Measurements from ENCODE around the gene HS1BP3. TPM values are rescaled to one million over a fixed set of nuclear protein-coding genes. Genes with fewer than 3 reads are reported as not detected.
A peak's percentile ranks its signal among the peaks of the same experiment; 100 is the strongest.

The HS1BP3 gene
- polyA plus RNA-seq, 1 donor = 30.7 TPM

DNA sequence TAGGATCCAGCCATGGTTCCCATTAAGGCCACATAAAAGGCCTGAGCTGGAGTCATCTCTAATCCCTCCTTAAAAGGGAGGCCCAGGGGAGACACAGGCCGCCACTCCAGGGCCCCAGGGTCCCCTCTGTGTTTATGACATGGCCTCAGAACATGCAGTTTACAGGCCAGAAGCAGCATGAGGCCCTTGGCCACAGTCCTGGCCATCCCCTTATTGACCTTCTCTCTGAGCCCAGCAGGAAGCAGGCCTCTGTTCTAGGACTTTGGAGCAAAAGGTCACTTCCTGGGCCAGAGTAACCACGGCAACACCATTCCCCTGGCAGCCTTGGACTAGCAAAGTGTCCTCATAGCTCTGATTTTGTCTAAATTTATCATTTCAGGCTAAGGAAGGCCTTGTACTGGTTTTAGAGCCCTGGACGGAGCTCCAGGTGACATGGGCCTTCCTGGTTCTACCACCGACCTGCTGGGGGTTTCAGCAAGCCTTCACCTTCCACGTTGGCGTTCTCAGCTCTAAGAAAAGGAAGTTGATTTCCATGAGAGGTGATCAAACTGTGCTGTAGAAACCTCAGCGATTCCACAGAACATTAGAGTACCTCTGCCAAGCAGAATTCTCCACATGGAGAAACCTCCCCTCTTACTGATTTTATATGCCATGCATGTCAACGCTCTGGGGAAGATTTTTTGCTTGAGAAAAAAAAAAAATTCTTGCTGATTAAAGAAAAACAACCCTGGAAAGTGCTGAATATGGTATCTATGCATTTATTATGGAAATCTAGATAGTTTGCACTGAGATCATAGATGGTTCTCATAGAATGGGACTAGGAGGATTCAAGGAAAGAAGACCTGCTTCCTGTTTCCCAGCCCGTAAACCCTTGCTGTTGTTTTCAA is 53.7 kb downstream of the HS1BP3 start:
- WGBS (ENCODE audit: insufficient coverage, low lambda C conversion rate) = no CpG with 5 or more reads among the region's 9 CpGs
- Histone ChIP-seq H3K4me3 (ENCODE audit: low read length) (no peak overlapping the region), H3K27ac (ENCODE audit: low read length) (peak overlapping the region; percentile 16), H3K4me1 (ENCODE audit: control insufficient read depth, insufficient read depth, low read length) (peaks cover 46% of the 10 kb centered on the region), H3K36me3 (ENCODE audit: control insufficient read depth, insufficient read depth, low read length) (no peaks in the 10 kb centered on the region), H3K27me3 (ENCODE audit: control insufficient read depth, insufficient read depth, low read length) (no peaks in the 10 kb centered on the region), H3K9me3 (ENCODE audit: control insufficient read depth, low read depth, low read length) (no peaks in the 10 kb centered on the region)
- peak in 1 of 2 donors; percentile 54 for DNase-seq

DNA sequence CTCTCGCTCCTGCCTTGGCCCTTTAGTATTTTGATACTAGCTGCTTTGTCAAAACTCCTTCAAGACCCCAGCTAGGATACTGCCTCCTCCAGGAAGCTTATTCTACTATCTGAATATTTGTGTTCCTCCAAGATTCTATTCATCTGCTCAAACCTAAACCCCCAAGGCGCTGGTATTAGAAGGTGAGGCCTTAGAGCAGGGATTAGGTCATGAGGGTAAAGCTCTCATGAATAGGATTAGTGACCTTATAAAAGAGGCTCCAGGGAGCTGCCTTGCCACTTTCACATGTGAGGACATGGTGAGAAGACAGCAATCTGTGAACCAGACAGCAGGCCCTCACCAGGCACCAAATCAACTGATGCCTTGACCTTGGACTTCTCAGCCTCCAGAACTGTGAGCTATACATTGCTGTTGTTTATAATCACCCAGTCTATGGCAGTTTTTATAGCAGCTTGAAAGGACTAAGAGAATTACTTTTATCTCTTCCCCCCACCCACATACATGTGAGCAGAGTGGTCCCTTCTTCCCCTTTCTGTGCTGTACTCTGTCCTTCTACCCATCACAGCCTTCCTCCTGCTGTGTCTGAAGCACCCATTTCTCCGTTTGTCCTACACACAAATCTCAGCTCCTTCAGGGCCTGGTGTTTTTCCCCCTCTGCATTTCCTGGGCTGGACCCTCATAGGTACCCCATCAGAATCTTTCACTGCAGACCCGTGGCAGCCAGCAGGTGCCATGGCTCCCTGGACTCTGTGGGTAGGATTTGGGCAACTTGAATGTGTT is 54.5 kb downstream of the HS1BP3 start:
- H3K9me3 ChIP-seq (ENCODE audit: control insufficient read depth, low read depth, low read length) = no peaks in the 10 kb centered on the region
- no peak for DNase-seq
- H3K4me3 ChIP-seq (ENCODE audit: low read length) = no peak overlapping the region
- no peaks in the 10 kb centered on the region for H3K36me3 ChIP-seq (ENCODE audit: control insufficient read depth, insufficient read depth, low read length)
- peak overlapping the region; percentile 16 for H3K27ac ChIP-seq (ENCODE audit: low read length)
- no CpG with 5 or more reads among the region's 4 CpGs for WGBS (ENCODE audit: insufficient coverage, low lambda C conversion rate)
- H3K27me3 ChIP-seq (ENCODE audit: control insufficient read depth, insufficient read depth, low read length) = no peaks in the 10 kb centered on the region
- H3K4me1 ChIP-seq (ENCODE audit: control insufficient read depth, insufficient read depth, low read length) = peaks cover 49% of the 10 kb centered on the region

DNA sequence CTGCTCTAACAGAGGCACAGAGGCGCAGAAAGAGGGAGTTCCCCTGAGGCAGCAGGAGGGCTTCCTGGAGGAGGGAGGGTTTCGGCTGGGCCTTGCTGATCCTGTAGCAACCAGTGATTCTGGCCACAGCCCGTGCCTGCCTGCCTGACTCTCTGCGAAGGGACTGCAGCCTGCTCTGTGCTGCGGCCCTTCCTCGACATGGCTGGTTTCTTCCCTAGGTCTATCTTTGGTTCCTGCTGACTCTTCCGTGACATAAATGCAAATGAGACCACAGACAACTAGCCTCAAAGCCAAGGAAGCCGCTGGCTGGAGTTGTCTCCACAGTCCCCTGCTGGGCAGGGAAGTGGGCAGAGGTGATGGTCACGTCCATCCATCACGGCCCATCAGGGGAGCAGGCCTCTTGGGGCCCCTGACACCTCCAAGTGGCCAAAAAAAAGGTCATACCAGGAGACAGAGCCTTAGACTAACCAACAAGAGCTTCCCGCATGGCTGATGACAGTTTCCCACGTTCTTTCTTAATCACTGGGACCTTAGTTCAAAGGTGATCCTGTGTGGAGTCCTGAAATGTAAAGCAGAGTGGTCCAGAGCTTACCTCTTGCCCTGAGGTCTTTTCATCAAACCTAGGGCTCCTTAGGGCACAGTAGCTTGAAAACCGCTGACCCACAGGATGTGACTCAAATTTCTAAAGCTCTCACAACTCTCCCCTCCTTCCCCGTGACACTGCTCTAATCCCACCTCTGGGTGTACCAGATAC is 55.3 kb downstream of the HS1BP3 start:
- no peak overlapping the region for H3K27ac ChIP-seq (ENCODE audit: low read length)
- H3K27me3 ChIP-seq (ENCODE audit: control insufficient read depth, insufficient read depth, low read length) = no peaks in the 10 kb centered on the region
- no peaks in the 10 kb centered on the region for H3K36me3 ChIP-seq (ENCODE audit: control insufficient read depth, insufficient read depth, low read length)
- H3K4me1 ChIP-seq (ENCODE audit: control insufficient read depth, insufficient read depth, low read length) = peaks cover 53% of the 10 kb centered on the region
- H3K4me3 ChIP-seq (ENCODE audit: low read length) = no peak overlapping the region
- no peaks in the 10 kb centered on the region for H3K9me3 ChIP-seq (ENCODE audit: control insufficient read depth, low read depth, low read length)
- no peak for DNase-seq
- WGBS (ENCODE audit: insufficient coverage, low lambda C conversion rate) = no CpG with 5 or more reads among the region's 14 CpGs

DNA sequence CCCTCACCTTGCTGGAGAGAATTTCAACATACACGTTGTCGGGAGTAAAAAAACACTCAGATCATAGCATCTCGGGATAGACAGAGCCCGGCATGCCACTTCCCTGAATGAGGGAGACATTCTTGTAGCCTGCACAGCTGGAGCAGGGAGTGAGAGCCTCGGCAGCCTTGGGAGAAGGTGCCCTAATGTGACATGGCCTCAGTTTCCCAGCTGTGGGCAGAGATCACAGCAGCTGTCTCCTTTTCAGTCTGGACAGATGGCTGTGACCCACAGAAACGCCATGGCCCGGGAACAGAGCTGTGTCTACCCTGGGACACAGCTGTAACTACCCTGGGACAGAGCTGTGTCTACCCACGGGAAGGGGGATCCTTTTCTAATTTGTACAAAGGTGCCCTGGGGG is 55.9 kb downstream of the HS1BP3 start:
- no peak for DNase-seq

DNA sequence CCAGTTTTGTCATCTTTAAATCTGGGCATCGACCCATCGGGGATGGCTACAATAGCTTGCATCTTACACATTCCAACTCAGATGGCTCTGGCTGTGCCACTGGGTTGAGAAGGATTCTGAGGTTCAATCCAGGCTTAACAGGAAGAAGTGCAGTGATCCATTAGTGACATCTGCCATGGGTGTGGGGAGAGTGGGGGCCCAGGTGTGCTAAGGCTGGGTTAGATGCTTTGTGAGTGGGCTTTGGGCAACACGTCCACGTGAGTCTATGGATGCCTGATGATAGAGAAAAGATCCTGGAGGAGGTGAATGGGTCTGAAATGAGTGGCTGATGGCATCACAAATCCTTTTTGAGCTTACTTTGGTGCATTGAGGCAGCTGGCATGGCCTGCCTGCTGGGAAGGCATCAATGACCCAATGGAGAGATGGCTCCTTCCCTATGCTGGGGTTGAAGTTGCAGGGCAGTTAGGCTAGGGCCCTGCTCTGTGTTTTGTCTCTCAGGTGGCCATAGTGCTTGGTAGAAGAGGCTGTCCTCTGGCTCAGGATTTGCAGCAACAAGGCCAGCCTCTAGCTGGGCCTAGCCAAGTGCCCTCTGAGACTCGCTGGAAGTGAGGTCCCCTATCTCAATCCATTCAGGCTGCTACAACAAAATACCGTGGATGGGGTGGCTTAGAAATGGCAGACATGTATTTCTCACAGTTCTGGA is 56.7 kb downstream of the HS1BP3 start:
- Histone ChIP-seq H3K27me3 (ENCODE audit: control insufficient read depth, insufficient read depth, low read length) (no peaks in the 10 kb centered on the region), H3K4me3 (ENCODE audit: low read length) (no peak overlapping the region), H3K36me3 (ENCODE audit: control insufficient read depth, insufficient read depth, low read length) (no peaks in the 10 kb centered on the region), H3K4me1 (ENCODE audit: control insufficient read depth, insufficient read depth, low read length) (peaks cover 54% of the 10 kb centered on the region), H3K9me3 (ENCODE audit: control insufficient read depth, low read depth, low read length) (no peaks in the 10 kb centered on the region), H3K27ac (ENCODE audit: low read length) (peak overlapping the region; percentile 84)
- no CpG with 5 or more reads among the region's 6 CpGs for WGBS (ENCODE audit: insufficient coverage, low lambda C conversion rate)
- no peak for DNase-seq

More for the DNA sequence above, 55.9 kb downstream of the HS1BP3 start:
- no CpG with 5 or more reads among the region's 8 CpGs for WGBS (ENCODE audit: insufficient coverage, low lambda C conversion rate)
- no peak overlapping the region for H3K27ac ChIP-seq (ENCODE audit: low read length)
- peaks cover 55% of the 10 kb centered on the region for H3K4me1 ChIP-seq (ENCODE audit: control insufficient read depth, insufficient read depth, low read length)
- no peaks in the 10 kb centered on the region for H3K9me3 ChIP-seq (ENCODE audit: control insufficient read depth, low read depth, low read length)
- no peak overlapping the region for H3K4me3 ChIP-seq (ENCODE audit: low read length)
- H3K27me3 ChIP-seq (ENCODE audit: control insufficient read depth, insufficient read depth, low read length) = no peaks in the 10 kb centered on the region
- H3K36me3 ChIP-seq (ENCODE audit: control insufficient read depth, insufficient read depth, low read length) = no peaks in the 10 kb centered on the region

DNA sequence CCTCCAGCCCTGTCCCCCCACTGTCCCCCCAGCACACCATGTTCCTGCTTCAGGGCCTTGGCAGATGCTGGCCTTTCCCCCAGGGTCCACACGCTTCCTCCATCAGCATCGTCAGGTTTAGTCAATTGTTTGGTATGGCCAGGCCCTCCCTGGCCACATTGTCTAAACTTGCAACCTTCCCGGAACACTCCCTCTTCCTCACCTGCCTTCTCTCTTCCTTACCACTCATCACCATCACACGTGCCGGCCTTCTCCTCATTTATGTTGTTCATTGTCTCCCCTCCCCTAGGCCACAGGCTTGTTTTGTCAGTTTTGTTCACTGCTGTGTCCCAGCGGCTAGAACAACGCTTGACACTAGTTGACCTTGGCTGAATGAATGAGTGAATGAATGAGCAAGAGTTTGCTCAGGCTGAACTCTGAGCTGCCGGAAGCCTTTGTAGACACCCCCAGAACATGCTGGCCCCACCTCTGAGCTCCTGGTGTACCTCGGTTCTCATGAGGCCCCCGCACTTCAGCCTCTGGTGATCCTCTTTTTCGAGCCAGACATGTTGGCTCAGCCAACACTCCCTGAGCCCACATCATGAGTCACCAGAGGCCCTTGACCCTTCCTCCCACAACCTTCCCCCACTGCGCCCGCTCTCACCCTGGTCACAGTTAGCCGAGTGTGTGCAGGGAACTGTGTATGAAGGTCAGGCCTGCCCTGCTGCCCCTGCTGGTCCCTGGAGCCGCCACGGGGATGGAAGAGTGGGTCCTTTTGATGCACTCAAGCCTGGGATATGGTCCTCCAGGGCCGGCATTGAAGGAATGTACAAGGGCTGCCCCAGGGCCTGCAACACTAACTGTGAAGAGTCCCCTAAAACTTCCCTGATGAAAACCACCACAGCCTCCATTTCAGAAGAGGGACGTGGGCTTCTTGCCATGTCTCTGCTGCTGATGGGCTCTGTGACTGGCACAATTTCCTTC is 57.5 kb downstream of the HS1BP3 start:
- 64% methylated on average over 2 of the region's 18 CpGs for WGBS (ENCODE audit: insufficient coverage, low lambda C conversion rate)
- H3K4me1 ChIP-seq (ENCODE audit: control insufficient read depth, insufficient read depth, low read length) = peaks cover 54% of the 10 kb centered on the region

DNA sequence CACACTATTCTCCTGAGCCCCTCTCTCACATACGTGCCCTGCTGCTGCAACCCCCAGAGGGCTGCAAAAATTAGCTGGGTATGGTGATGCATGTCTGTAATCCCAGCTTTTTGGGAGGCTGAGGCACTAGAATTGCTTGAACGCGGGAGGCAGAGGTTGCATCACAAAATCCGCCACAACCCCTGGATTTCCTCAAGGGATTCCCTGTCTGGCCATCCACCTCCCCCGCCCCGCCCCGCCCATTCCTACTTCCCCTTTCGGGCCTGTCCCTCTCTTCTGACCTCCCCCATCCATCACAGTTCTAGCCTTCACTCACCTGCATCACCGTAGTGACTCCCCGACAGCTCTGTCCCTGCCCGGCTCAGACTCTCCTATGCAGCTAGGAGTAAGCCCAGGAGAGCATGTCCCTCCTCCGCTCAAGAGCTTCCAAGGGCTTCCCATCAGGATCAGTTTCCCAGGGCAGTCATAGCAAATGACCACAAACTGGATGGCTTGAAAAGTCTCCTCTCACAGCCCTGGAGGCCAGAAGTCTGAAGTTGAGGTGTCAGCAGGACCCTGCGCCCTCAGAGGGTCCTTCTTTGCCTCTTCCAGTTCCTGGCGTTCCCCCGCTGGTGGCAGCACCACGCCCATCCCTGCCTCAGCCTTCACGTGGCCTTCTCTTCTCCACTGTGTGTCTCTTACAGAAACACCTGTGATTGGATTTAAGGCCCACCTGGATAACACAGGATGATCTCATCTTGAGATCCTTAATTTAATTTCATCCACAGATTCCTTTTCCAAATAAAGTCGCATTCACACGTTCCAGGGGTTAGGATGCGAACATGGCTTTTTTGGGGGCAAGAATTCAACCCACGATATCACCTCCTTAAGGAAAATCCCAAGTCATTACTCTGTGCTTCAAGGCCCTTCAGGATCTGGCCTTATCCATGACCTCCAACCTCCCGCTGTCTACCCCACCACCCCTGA is 58.5 kb downstream of the HS1BP3 start:
- H3K36me3 ChIP-seq (ENCODE audit: control insufficient read depth, insufficient read depth, low read length) = no peaks in the 10 kb centered on the region
- DNase-seq = no peak
- peaks cover 48% of the 10 kb centered on the region for H3K4me1 ChIP-seq (ENCODE audit: control insufficient read depth, insufficient read depth, low read length)
- H3K27ac ChIP-seq (ENCODE audit: low read length) = peak overlapping the region; percentile 84
- H3K9me3 ChIP-seq (ENCODE audit: control insufficient read depth, low read depth, low read length) = no peaks in the 10 kb centered on the region
- no peaks in the 10 kb centered on the region for H3K27me3 ChIP-seq (ENCODE audit: control insufficient read depth, insufficient read depth, low read length)
- 100% methylated on average over 1 of the region's 22 CpGs for WGBS (ENCODE audit: insufficient coverage, low lambda C conversion rate)
- no peak overlapping the region for H3K4me3 ChIP-seq (ENCODE audit: low read length)

More for the DNA sequence above, 57.5 kb downstream of the HS1BP3 start:
- no peak overlapping the region for H3K4me3 ChIP-seq (ENCODE audit: low read length)
- H3K27ac ChIP-seq (ENCODE audit: low read length) = peak overlapping the region; percentile 84
- peak; percentile 95 to 98 for DNase-seq
- no peaks in the 10 kb centered on the region for H3K36me3 ChIP-seq (ENCODE audit: control insufficient read depth, insufficient read depth, low read length)
- no peaks in the 10 kb centered on the region for H3K9me3 ChIP-seq (ENCODE audit: control insufficient read depth, low read depth, low read length)
- H3K27me3 ChIP-seq (ENCODE audit: control insufficient read depth, insufficient read depth, low read length) = no peaks in the 10 kb centered on the region

DNA sequence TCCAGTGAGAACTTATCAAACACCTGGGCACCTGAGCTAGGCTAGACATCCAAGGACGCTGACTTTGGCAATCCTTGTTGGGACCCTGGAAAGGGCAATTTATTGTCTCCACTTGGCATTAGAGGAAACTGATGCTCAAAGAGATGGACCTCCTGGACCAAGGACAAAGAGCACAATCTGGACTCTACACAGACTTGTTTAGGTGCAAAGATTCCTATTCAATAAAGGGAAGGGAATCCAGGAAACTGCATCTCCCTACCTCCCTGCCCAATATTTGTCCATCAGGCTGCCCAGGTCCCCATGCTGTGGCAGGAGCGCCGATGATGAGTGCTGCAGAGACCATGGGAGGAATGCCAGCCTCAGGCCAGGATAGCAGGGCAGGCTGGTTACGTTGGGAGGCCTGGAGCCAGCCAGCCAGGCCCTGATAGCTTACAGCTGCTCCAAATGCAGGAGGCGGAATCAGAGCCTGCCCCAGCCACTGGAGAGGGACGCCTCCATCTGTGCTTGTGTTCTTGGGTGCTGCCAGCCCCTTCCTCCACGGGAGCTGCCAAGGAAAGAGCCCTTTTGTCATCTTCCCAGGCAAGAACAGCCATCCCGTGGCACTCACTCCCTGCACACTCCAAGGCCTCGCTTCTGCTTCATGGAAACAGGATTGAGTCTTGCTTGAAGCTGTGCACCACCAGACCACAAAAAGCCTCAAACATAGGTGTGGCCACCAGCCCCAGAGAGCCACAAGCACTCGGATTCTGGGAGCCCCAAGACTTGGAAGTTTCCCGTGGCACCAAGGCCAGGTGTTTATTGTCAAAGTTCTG is 60.0 kb downstream of the HS1BP3 start:
- no CpG with 5 or more reads among the region's 11 CpGs for WGBS (ENCODE audit: insufficient coverage, low lambda C conversion rate)
- Histone ChIP-seq H3K4me1 (ENCODE audit: control insufficient read depth, insufficient read depth, low read length) (peaks cover 35% of the 10 kb centered on the region), H3K4me3 (ENCODE audit: low read length) (no peak overlapping the region), H3K27me3 (ENCODE audit: control insufficient read depth, insufficient read depth, low read length) (no peaks in the 10 kb centered on the region), H3K36me3 (ENCODE audit: control insufficient read depth, insufficient read depth, low read length) (no peaks in the 10 kb centered on the region), H3K27ac (ENCODE audit: low read length) (no peak overlapping the region), H3K9me3 (ENCODE audit: control insufficient read depth, low read depth, low read length) (no peaks in the 10 kb centered on the region)
- no peak for DNase-seq

Data from large intestine (tissue), 3 donors.